SKM-1 (cell line): ENCODE data around the gene PIH1D1.
A peak's percentile ranks its signal among the peaks of the same experiment; 100 is the strongest.
"Not testable (repeated sequence)": the region's sequence is repeated elsewhere in the genome, so short reads cannot be mapped to it uniquely, and the experiment has no call there.

ENCODE experiments used
- DNase-seq: peaks from one replicate; lab custom pipeline; 2025; ENCODE audit not compliant: unreplicated experiment; lab: John Stamatoyannopoulos, UW

The PIH1D1 gene

GRCh38 chr19:49481020-49481683 is 29.5 kb upstream of the PIH1D1 start:
- DNase-seq = no peak

- DNase-seq = no peak
Measured at GRCh38 chr19:49479975-49480628, 28.5 kb upstream of the PIH1D1 start.

GRCh38 chr19:49475995-49476880 is 24.6 kb upstream of the PIH1D1 start:
- no peak for DNase-seq

- DNase-seq = no peak
Measured at GRCh38 chr19:49475191-49475917, 23.7 kb upstream of the PIH1D1 start.

- no peak for DNase-seq
Measured at GRCh38 chr19:49474542-49474924, 22.9 kb upstream of the PIH1D1 start.

- DNase-seq = no peak
Measured at GRCh38 chr19:49473868-49474541, 22.4 kb upstream of the PIH1D1 start, which contains the start of gene FLT3LG. Gene FLT3LG (plus strand): TSS chr19:49474215. CDS start chr19:49474640, 425 bp downstream.

- not testable (repeated sequence) for DNase-seq
Measured at GRCh38 chr19:49473501-49473867, 21.9 kb upstream of the PIH1D1 start.

GRCh38 chr19:49472936-49473335 is 21.3 kb upstream of the PIH1D1 start:
- no peak for DNase-seq

- no peak for DNase-seq
Measured at GRCh38 chr19:49470615-49470978, 19.0 kb upstream of the PIH1D1 start.

- DNase-seq = no peak
Measured at GRCh38 chr19:49469828-49470614, 18.4 kb upstream of the PIH1D1 start.

GRCh38 chr19:49468746-49469447 is 17.3 kb upstream of the PIH1D1 start:
- peak; percentile 32 for DNase-seq

- no peak for DNase-seq
Measured at GRCh38 chr19:49468199-49468598, 16.6 kb upstream of the PIH1D1 start.

- DNase-seq = no peak
Measured at GRCh38 chr19:49465371-49465770, 13.8 kb upstream of the PIH1D1 start.

GRCh38 chr19:49463960-49464740 is 12.5 kb upstream of the PIH1D1 start:
- DNase-seq = no peak

GRCh38 chr19:49462492-49462891 is 10.9 kb upstream of the PIH1D1 start:
- no peak for DNase-seq

- DNase-seq = no peak
Measured at GRCh38 chr19:49461656-49462055, 10.0 kb upstream of the PIH1D1 start.

- DNase-seq = not testable (repeated sequence)
Measured at GRCh38 chr19:49461130-49461529, 9.5 kb upstream of the PIH1D1 start.

GRCh38 chr19:49459388-49459787 is 7.8 kb upstream of the PIH1D1 start:
- DNase-seq = no peak

- DNase-seq = no peak
Measured at GRCh38 chr19:49458567-49458903, 6.9 kb upstream of the PIH1D1 start.
